Measurements from ENCODE around the gene PRCD. TPM values are rescaled to one million over a fixed set of nuclear protein-coding genes. Genes with fewer than 3 reads are reported as not detected.

Gene PRCD
- total and polyA plus RNA-seq, 4 donors: 1.2 to 8.6 TPM; not detected in 2

DNA sequence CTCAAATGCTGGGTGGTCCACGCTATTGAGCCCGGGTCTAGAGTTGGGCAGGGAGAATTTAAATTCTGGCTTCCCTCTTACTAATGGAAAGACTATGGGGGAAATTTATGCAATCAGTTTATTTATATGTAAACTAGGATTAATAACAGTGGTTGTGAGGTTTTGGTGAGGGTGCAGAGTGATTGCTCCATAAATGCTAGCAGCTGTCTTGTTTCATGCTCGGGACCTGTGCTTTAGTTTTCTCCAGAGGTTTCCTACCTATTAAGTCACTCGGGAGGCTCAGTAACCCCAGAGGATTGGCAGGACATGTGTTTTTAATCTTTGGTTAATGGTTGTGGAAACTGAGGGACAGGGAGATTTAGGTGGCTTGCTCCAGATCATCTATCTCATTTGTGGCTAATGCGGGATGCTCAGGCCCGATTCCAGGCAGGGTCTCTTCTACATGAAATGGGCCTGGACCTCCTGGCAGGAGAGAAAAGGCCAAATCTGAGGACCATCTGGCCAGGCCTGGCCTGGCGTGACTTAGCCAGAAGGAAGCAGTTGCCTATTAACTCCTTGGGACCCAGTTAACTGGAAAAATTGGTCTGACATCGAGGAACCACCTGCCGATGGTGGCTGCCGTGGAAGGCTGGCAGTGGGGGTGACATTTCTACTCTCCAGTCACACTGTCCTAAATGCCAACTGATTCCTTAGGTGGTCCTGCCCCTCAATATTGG lies 2.1 kb downstream of the PRCD start:
- WGBS, 2 donors: 86 to 87% methylated on average over 10 of the region's 10 CpGs
- Histone ChIP-seq H3K4me1 (ENCODE audit: control insufficient read depth in 1 of 2, insufficient read depth in 2 of 2, low read length in 2 of 2) (no peaks in the 10 kb centered on the region), H3K4me3 (ENCODE audit: low read length in 2 of 2) (no peak overlapping the region), H3K27ac (ENCODE audit: low read depth in 1 of 2, low read length in 2 of 2) (no peak overlapping the region), H3K36me3 (ENCODE audit: control insufficient read depth in 1 of 2, insufficient read depth in 2 of 2, low read length in 1 of 2) (no peaks in the 10 kb centered on the region), H3K9me3 (ENCODE audit: control insufficient read depth, low read length) (no peaks in the 10 kb centered on the region), H3K27me3 (ENCODE audit: control insufficient read depth in 1 of 2, insufficient read depth in 2 of 2, low read length in 1 of 2) (no peaks in the 10 kb centered on the region)
- intact Hi-C loops (cut with DNase I): no loop called here
- DNase-seq: no peak
- no peak for ATAC-seq (ENCODE audit: low FRiP score)

GRCh38 chr17:76542566-76542971 lies 2.7 kb downstream of the PRCD start:
- Histone ChIP-seq H3K27ac (ENCODE audit: low read depth in 1 of 2, low read length in 2 of 2) (no peak overlapping the region), H3K4me3 (ENCODE audit: low read length in 2 of 2) (no peak overlapping the region), H3K27me3 (ENCODE audit: control insufficient read depth in 1 of 2, insufficient read depth in 2 of 2, low read length in 1 of 2) (no peaks in the 10 kb centered on the region), H3K4me1 (ENCODE audit: control insufficient read depth in 1 of 2, insufficient read depth in 2 of 2, low read length in 2 of 2) (no peaks in the 10 kb centered on the region), H3K9me3 (ENCODE audit: control insufficient read depth, low read length) (no peaks in the 10 kb centered on the region), H3K36me3 (ENCODE audit: control insufficient read depth in 1 of 2, insufficient read depth in 2 of 2, low read length in 1 of 2) (no peaks in the 10 kb centered on the region)
- DNase-seq (no peak), ATAC-seq (ENCODE audit: low FRiP score) (no peak)
- intact Hi-C loops (cut with DNase I): no loop called here
- WGBS, 2 donors: 82 to 84% methylated on average over 10 of the region's 10 CpGs

DNA sequence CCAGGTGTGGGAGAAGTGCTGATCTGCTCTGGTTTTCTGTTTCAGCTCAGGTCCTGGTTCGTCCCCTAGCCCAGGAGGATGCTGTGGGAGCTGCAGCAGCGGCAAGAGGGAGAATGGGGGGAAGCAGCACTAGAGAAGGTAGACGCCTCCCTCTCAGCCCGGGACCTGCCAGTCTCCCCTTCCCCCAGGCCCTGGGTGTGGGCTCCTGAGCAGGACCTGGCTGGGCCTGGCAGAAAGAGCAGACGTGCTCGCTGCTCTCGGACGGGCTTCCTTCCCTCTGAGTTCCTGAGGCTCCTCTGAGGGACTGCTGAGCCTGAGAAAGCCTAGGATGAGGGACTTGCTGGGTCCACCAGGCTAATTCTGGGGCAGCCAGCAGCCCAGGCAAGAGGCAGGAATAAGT lies 3.1 kb downstream of the PRCD start:
- DNase-seq: no peak
- Histone ChIP-seq H3K9me3 (ENCODE audit: control insufficient read depth, low read length) (no peaks in the 10 kb centered on the region), H3K36me3 (ENCODE audit: control insufficient read depth in 1 of 2, insufficient read depth in 2 of 2, low read length in 1 of 2) (no peaks in the 10 kb centered on the region), H3K27me3 (ENCODE audit: control insufficient read depth in 1 of 2, insufficient read depth in 2 of 2, low read length in 1 of 2) (no peaks in the 10 kb centered on the region), H3K4me1 (ENCODE audit: control insufficient read depth in 1 of 2, insufficient read depth in 2 of 2, low read length in 2 of 2) (no peaks in the 10 kb centered on the region), H3K4me3 (ENCODE audit: low read length in 2 of 2) (no peak overlapping the region), H3K27ac (ENCODE audit: low read depth in 1 of 2, low read length in 2 of 2) (no peak overlapping the region)
- no peak for ATAC-seq (ENCODE audit: low FRiP score)
- intact Hi-C loops (cut with DNase I): no loop called here
- 77 to 86% methylated on average over 8 of the region's 8 CpGs for WGBS, 2 donors

DNA sequence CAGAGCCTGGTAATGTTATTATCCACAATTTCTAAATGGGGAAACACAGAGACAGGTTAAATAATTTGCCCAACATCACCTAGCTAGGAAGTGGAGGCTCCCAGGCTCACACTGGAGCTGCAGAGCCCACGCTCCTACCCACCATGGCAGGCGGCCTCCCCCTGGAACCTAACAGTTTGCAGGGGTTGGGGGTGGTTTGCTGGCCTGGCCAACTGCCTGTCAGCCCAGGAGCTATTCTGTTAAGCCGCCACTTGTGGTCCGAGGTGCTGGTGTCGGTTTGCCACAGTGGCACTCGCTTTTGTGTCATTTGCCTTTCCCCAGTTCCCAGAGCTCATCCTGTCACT lies 3.6 kb downstream of the PRCD start:
- DNase-seq (peak in 1 of 2 donors; percentile 59), ATAC-seq (ENCODE audit: low FRiP score) (no peak)
- intact Hi-C loops (cut with DNase I): no loop called here
- no peaks in the 10 kb centered on the region for H3K27me3 ChIP-seq (ENCODE audit: control insufficient read depth in 1 of 2, insufficient read depth in 2 of 2, low read length in 1 of 2)
- H3K36me3 ChIP-seq (ENCODE audit: control insufficient read depth in 1 of 2, insufficient read depth in 2 of 2, low read length in 1 of 2): no peaks in the 10 kb centered on the region
- H3K27ac ChIP-seq (ENCODE audit: low read depth in 1 of 2, low read length in 2 of 2): no peak overlapping the region
- H3K4me1 ChIP-seq (ENCODE audit: control insufficient read depth in 1 of 2, insufficient read depth in 2 of 2, low read length in 2 of 2): no peaks in the 10 kb centered on the region
- no peaks in the 10 kb centered on the region for H3K9me3 ChIP-seq (ENCODE audit: control insufficient read depth, low read length)
- no peak overlapping the region for H3K4me3 ChIP-seq (ENCODE audit: low read length in 2 of 2)
- WGBS, 2 donors: 82 to 86% methylated on average over 6 of the region's 6 CpGs

DNA sequence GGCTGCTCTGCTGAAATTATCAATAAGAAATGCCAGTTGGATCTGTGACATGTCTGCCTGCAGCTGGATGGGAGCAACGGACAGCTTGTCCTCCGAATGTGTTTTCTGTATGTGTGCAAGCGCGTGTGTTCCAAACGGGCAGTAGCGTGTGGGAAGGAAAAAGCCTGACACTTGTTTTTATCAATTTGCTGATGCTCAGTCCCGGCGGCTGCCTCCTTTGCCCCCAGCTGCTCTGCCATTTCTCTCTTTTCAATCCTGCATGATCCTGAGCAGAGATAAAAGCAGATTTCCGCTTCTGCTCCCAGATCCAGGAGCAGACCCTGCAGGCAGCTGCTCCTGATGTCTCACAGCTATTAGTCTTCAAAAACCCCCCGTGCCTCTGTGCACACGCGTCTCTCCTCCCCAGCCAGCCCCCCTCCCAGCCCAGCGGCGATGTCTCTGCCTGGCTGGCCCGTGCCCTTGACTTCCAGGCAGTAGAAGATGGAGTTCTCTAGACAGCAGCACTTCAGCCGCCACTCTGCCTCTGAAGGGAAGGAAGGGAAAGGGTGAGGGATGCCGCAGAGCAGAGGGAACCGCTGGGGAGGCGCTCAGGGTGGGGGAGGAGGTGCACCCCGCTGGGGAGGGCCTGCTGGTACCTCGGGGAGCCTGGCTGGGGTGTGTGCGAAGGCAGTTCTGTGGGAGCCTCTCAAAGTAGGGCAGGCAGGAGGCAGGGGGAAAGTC lies 4.1 kb downstream of the PRCD start:
- no peaks in the 10 kb centered on the region for H3K36me3 ChIP-seq (ENCODE audit: control insufficient read depth in 1 of 2, insufficient read depth in 2 of 2, low read length in 1 of 2)
- H3K4me1 ChIP-seq (ENCODE audit: control insufficient read depth in 1 of 2, insufficient read depth in 2 of 2, low read length in 2 of 2): no peaks in the 10 kb centered on the region
- intact Hi-C loops (cut with DNase I): no loop called here
- H3K27ac ChIP-seq (ENCODE audit: low read depth in 1 of 2, low read length in 2 of 2): no peak overlapping the region
- WGBS, 2 donors: 42 to 47% methylated on average over 22 of the region's 22 CpGs
- ATAC-seq (ENCODE audit: low FRiP score): no peak
- no peaks in the 10 kb centered on the region for H3K9me3 ChIP-seq (ENCODE audit: control insufficient read depth, low read length)
- DNase-seq: peak; percentile 44 to 59
- H3K27me3 ChIP-seq (ENCODE audit: control insufficient read depth in 1 of 2, insufficient read depth in 2 of 2, low read length in 1 of 2): no peaks in the 10 kb centered on the region
- no peak overlapping the region for H3K4me3 ChIP-seq (ENCODE audit: low read length in 2 of 2)

- ATAC-seq (ENCODE audit: low FRiP score): no peak
- H3K36me3 ChIP-seq (ENCODE audit: control insufficient read depth in 1 of 2, insufficient read depth in 2 of 2, low read length in 1 of 2): no peaks in the 10 kb centered on the region
- DNase-seq: no peak
- no peak overlapping the region for H3K27ac ChIP-seq (ENCODE audit: low read depth in 1 of 2, low read length in 2 of 2)
- 55 to 56% methylated on average over 23 to 24 of the region's 24 CpGs for WGBS, 2 donors
- no peak overlapping the region for H3K4me3 ChIP-seq (ENCODE audit: low read length in 2 of 2)
- intact Hi-C loops (cut with DNase I): no loop called here
- H3K9me3 ChIP-seq (ENCODE audit: control insufficient read depth, low read length): no peaks in the 10 kb centered on the region
- H3K27me3 ChIP-seq (ENCODE audit: control insufficient read depth in 1 of 2, insufficient read depth in 2 of 2, low read length in 1 of 2): no peaks in the 10 kb centered on the region
- H3K4me1 ChIP-seq (ENCODE audit: control insufficient read depth in 1 of 2, insufficient read depth in 2 of 2, low read length in 2 of 2): no peaks in the 10 kb centered on the region
These were observed 4.9 kb downstream of the PRCD start for GRCh38 chr17:76544546-76545365.

DNA sequence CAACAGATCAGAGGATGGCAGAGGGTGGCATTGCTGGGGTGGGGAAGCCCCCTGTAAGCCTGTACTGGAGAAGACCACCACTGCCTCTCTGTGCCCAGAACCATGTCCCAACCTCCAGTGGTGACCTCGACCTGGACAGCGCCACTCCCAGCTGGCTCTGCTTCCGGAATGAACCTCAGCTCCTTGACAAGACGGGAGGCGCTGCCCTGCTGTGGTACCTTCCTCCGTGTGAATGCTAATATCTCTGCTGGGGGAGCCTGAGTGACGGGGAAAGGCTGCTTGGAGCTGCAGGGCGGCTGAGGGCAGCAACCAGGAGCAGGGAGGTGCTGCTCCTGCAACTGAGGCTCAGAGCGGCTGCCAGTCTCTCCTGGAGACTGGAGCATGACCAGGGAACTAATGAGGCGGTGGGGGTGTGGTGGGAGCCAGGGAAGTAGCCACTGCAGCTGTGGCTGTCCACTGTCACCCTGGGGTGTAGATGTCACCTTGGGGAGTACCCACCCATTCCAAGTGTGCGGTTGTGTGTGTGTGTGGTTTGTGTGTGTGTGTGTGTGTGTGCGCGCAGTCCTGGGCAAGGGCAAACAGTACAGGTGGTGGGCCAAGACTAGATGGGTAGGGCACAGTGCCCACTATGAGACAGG lies 6.2 kb downstream of the PRCD start:
- intact Hi-C loops (cut with DNase I): no loop called here

GRCh38 chr17:76546556-76547182 lies 6.8 kb downstream of the PRCD start:
- Histone ChIP-seq H3K36me3 (ENCODE audit: control insufficient read depth in 1 of 2, insufficient read depth in 2 of 2, low read length in 1 of 2) (no peaks in the 10 kb centered on the region), H3K9me3 (ENCODE audit: control insufficient read depth, low read length) (no peaks in the 10 kb centered on the region), H3K4me1 (ENCODE audit: control insufficient read depth in 1 of 2, insufficient read depth in 2 of 2, low read length in 2 of 2) (no peaks in the 10 kb centered on the region), H3K27ac (ENCODE audit: low read depth in 1 of 2, low read length in 2 of 2) (no peak overlapping the region), H3K4me3 (ENCODE audit: low read length in 2 of 2) (no peak overlapping the region), H3K27me3 (ENCODE audit: control insufficient read depth in 1 of 2, insufficient read depth in 2 of 2, low read length in 1 of 2) (no peaks in the 10 kb centered on the region)
- 74 to 80% methylated on average over 11 of the region's 11 CpGs for WGBS, 2 donors
- intact Hi-C loops (cut with DNase I): loop anchor here in 1 of 2 donors (1.0 kb wide), 1 partner anchor 23 kb away; no protein-coding TSS in a partner anchor
- ATAC-seq (ENCODE audit: low FRiP score) (no peak), DNase-seq (no peak)

More for the DNA sequence above, 6.2 kb downstream of the PRCD start:
- no peak for ATAC-seq (ENCODE audit: low FRiP score)
- H3K9me3 ChIP-seq (ENCODE audit: control insufficient read depth, low read length): no peaks in the 10 kb centered on the region
- H3K27me3 ChIP-seq (ENCODE audit: control insufficient read depth in 1 of 2, insufficient read depth in 2 of 2, low read length in 1 of 2): no peaks in the 10 kb centered on the region
- no peaks in the 10 kb centered on the region for H3K4me1 ChIP-seq (ENCODE audit: control insufficient read depth in 1 of 2, insufficient read depth in 2 of 2, low read length in 2 of 2)
- H3K27ac ChIP-seq (ENCODE audit: low read depth in 1 of 2, low read length in 2 of 2): no peak overlapping the region
- no peak for DNase-seq
- 73 to 77% methylated on average over 13 of the region's 13 CpGs for WGBS, 2 donors
- no peak overlapping the region for H3K4me3 ChIP-seq (ENCODE audit: low read length in 2 of 2)
- H3K36me3 ChIP-seq (ENCODE audit: control insufficient read depth in 1 of 2, insufficient read depth in 2 of 2, low read length in 1 of 2): no peaks in the 10 kb centered on the region

Data from aorta (tissue), 5 donors.